GM03348 (cell line): ENCODE data around the gene SLC13A2.

Source experiments
- DNase-seq: peaks from one replicate; pipeline ENCODE4 v3.0.0; 2012; ENCODE audit warnings: low spot score

The SLC13A2 gene

GRCh38 chr17:28492352-28493310, 19.2 kb downstream of the SLC13A2 start:
- DNase-seq, result no peak

GRCh38 chr17:28493460-28493859, 20.0 kb downstream of the SLC13A2 start:
- DNase-seq, result no peak

GRCh38 chr17:28494445-28495188, 21.2 kb downstream of the SLC13A2 start:
- peak; percentile 95 for DNase-seq

GRCh38 chr17:28495635-28496034, 22.2 kb downstream of the SLC13A2 start:
- DNase-seq, result no peak

GRCh38 chr17:28497931-28498330, 24.5 kb downstream of the SLC13A2 start:
- no peak for DNase-seq

- no peak for DNase-seq
Observed at GRCh38 chr17:28498652-28499363, 25.4 kb downstream of the SLC13A2 start.

- DNase-seq, result no peak
Observed at GRCh38 chr17:28499364-28499664, 25.9 kb downstream of the SLC13A2 start.

GRCh38 chr17:28499684-28500357, 26.4 kb downstream of the SLC13A2 start:
- no peak for DNase-seq

GRCh38 chr17:28500712-28501379, 27.4 kb downstream of the SLC13A2 start:
- DNase-seq, result no peak

- no peak for DNase-seq
Observed at GRCh38 chr17:28501421-28502284, 28.2 kb downstream of the SLC13A2 start.

GRCh38 chr17:28503420-28503819, 30.0 kb downstream of the SLC13A2 start:
- DNase-seq, result no peak

GRCh38 chr17:28505986-28506665, 32.7 kb downstream of the SLC13A2 start, which contains the start of gene FOXN1:
TSS of gene FOXN1 (plus strand) at chr17:28506348. CDS start at chr17:28523970, 17,622 bp downstream.
- no peak for DNase-seq

- DNase-seq, result no peak
Observed at GRCh38 chr17:28506763-28507487, 33.5 kb downstream of the SLC13A2 start.

GRCh38 chr17:28507567-28508203, 34.2 kb downstream of the SLC13A2 start:
- peak; percentile 42 for DNase-seq

- DNase-seq, result no peak
Observed at GRCh38 chr17:28508211-28508724, 34.8 kb downstream of the SLC13A2 start.

- DNase-seq, result no peak
Observed at GRCh38 chr17:28509789-28510188, 36.3 kb downstream of the SLC13A2 start.

- DNase-seq, result no peak
Observed at GRCh38 chr17:28511858-28512461, 38.5 kb downstream of the SLC13A2 start.

- no peak for DNase-seq
Observed at GRCh38 chr17:28513476-28513875, 40.0 kb downstream of the SLC13A2 start.
